WTC11 (cell line): Measurements from ENCODE around the gene ADGRL4.

Experiments
- CREM ChIP-seq: sonication (generic); formaldehyde crosslinking; IDR thresholded peaks from 2 replicates; pipeline ENCODE4 v1.8.1; 2022; ENCODE audit warnings: mild to moderate bottlenecking, missing genetic modification reagents, moderate library complexity
- CTCF ChIP-seq: fragments of 200-600 bp; IDR thresholded peaks from 2 replicates; pipeline ENCODE4 v1.8.0; 2022; ENCODE audit warnings: antibody characterized with exemption
- E2F1 ChIP-seq: sonication (generic); formaldehyde crosslinking; IDR thresholded peaks from 2 replicates; pipeline ENCODE4 v1.8.0; 2022; ENCODE audit warnings: mild to moderate bottlenecking, missing genetic modification reagents
- E2F4 ChIP-seq: sonication (generic); formaldehyde crosslinking; IDR thresholded peaks from 2 replicates; pipeline ENCODE4 v1.8.1; 2022; ENCODE audit warnings: low read depth, mild to moderate bottlenecking, moderate library complexity, missing genetic modification reagents, borderline replicate concordance
- ELF4 ChIP-seq: sonication (generic); formaldehyde crosslinking; IDR thresholded peaks from 2 replicates; pipeline ENCODE4 v1.8.1; 2022; ENCODE audit warnings: low read depth, mild to moderate bottlenecking, moderate library complexity, missing genetic modification reagents
- FOXP1 ChIP-seq: sonication (generic); formaldehyde crosslinking; IDR thresholded peaks from 2 replicates; pipeline ENCODE4 v1.8.0; 2022; ENCODE audit warnings: missing genetic modification reagents, mild to moderate bottlenecking, moderate library complexity, borderline replicate concordance
- NR3C1 ChIP-seq: sonication (generic); formaldehyde crosslinking; conservative IDR thresholded peaks from 2 replicates; pipeline ENCODE4 v1.8.1; 2023; ENCODE audit warnings: low read depth, mild to moderate bottlenecking, missing genetic modification reagents
- RELA ChIP-seq: sonication (generic); formaldehyde crosslinking; IDR thresholded peaks from 2 replicates; pipeline ENCODE4 v1.8.1; 2022; ENCODE audit warnings: missing genetic modification reagents, mild to moderate bottlenecking, borderline replicate concordance
- RORB ChIP-seq: fragments of 250-450 bp; sonication (Bioruptor Pico); IDR thresholded peaks from 2 replicates; pipeline ENCODE4 v1.9.0; 2021; ENCODE audit warnings: mild to moderate bottlenecking
- USF2 ChIP-seq: sonication (generic); formaldehyde crosslinking; IDR thresholded peaks from 2 replicates; pipeline ENCODE4 v1.8.1; 2023; ENCODE audit warnings: mild to moderate bottlenecking, missing genetic modification reagents, moderate library complexity
- ZNF317 ChIP-seq: sonication (generic); formaldehyde crosslinking; IDR thresholded peaks from 2 replicates; pipeline ENCODE4 v1.8.1; 2023; ENCODE audit warnings: low read depth, mild to moderate bottlenecking, moderate library complexity, missing genetic modification reagents, borderline replicate concordance
- ZNF423 ChIP-seq: fragments of 250-450 bp; sonication (Bioruptor Pico); IDR thresholded peaks from 2 replicates; pipeline ENCODE4 v2.1.2; 2022; ENCODE audit warnings: mild to moderate bottlenecking, moderate library complexity
- ZNF425 ChIP-seq: fragments of 250-450 bp; sonication (Bioruptor Pico); conservative IDR thresholded peaks from 2 replicates; pipeline ENCODE4 v1.9.0; 2021; ENCODE audit warnings: mild to moderate bottlenecking

GRCh38 chr1:78884685-78885452, 121.7 kb downstream of the ADGRL4 start:
- no peak for TF ChIP-seq E2F4 (CRISPR knock-in tag)
- TF ChIP-seq CTCF: no peak
- TF ChIP-seq USF2: no peak
- no peak for TF ChIP-seq E2F1 (CRISPR knock-in tag)
- no peak for TF ChIP-seq RELA (CRISPR knock-in tag)
- no peak for TF ChIP-seq FOXP1 (CRISPR knock-in tag)
- TF ChIP-seq ZNF425 (CRISPR knock-in tag): no peak
- TF ChIP-seq ZNF317 (CRISPR knock-in tag): no peak
- TF ChIP-seq CREM (CRISPR knock-in tag): no peak
- no peak for TF ChIP-seq NR3C1
- TF ChIP-seq ELF4 (CRISPR knock-in tag): no peak
- no peak for TF ChIP-seq ZNF423 (CRISPR knock-in tag)
- TF ChIP-seq RORB: no peak
